NCI-H2196 (cell line): ENCODE data around the gene DCBLD1.

Source experiments
- DNase-seq: peaks from one replicate; lab custom pipeline; 2025; ENCODE audit not compliant: unreplicated experiment; lab: John Stamatoyannopoulos, UW

Gene DCBLD1

DNA sequence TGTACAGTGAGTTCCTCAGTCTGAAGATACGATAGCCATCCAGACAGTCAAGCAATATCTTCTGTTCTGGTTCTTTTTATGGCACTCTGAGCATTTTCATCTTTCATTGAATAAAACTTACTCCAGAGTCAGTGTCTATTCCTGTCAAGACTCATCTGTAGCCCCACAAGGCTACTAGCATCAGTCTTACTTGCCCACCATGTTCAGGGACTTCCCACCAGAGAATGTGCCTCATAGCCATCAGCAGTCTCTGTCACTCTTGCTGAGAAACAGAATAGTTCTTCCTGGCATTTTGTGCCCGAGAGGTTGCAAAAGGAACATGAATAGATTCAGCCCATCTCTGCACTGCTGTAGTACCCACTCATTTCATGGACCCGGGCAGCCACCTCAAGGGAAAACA, 12.7 kb upstream of the DCBLD1 start:
- DNase-seq = no peak

DNA sequence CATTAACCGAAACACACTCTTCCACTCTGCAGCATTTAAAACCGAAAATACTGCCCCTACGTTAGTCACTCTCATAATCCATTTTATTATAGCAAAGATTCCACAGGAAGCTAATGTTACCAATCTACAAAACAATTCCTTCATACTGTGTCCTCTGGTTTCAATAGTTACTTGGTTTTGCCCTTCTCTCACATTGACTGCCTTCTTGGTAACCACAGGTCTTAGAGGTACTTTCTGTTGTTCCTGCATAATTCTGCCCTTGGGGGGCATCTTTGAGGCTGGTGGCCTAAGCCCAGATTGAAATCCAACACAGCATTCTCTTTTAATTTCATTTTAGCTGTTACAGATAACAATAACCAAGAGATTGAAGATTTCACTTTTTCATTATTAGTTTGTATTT, 9.8 kb upstream of the DCBLD1 start:
- DNase-seq = no peak

DNA sequence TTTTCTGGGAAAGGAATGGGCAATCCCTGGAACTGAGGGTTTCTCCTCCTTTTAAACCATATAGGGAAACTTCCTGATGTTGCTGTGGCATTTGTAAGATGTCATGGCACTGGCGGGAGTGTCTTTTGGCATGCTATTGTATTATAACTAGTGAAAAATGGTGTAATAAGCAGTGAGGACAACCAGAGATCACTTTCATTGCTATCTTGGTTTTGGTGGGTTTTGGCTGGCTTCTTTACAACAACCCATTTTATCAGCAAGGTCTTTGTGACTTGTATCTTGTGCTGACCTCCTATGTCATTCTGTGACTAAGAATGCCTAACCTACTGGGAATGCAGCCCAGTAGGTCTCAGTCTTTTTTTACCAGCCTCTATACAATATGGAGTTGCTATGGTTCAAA, 9.1 kb upstream of the DCBLD1 start:
- no peak for DNase-seq

DNA sequence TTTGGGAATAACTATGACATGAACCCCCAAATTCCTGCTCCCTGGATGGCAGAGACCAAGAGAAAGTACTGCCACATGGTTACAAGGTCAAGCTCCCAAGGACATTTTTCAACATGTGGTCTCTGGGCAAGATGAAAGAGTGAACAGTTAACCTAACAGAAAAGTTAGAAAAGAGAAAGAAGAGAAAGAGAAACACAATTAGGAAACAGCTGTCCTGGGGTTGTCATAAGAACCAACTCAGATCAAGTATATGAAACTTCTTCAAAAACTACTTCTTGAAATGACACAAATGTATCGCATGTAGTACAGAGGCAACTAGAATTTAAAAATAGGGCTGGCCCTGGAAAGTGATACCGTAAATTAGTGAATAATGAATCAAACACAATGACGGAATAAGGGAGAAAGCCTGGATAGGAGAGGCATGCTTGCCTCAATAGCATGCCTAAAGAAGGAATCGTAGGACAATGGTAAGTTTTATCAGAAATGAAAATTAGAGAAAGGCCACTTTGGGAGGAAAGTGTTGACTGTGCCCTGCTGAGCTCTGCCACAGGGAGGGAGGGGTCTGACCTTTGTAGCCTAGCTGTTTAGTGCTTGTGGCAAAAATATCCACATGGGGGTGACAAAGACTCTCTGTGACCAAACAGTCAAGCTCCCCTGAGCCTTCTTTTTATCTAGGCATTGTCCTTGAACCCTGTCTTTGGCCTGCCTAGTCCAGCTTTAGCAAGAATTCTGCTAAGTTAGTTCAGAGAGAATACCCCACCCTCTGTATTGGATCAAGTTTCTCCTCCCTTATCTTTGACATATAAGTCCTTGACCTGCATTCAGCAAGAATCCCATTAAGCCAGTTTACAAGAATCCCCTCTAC, 4.3 kb upstream of the DCBLD1 start:
- no peak for DNase-seq

DNA sequence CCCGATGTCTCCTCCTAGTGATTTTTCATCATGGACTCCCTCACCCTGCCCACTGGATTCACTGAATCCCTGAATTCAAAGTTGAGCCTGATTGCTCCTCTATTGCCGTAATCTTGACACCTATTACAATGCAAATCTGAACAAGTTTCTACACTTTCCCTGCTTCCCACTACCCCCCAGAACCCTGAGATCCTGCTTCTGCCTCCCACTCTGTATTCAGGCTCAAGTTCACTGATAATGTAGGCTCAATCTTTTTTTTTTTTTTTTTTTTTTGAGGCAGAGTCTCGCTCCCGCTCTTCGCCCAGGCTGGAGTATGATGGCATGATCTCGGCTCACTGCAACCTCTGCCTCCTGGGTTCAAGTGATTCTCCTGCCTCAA, 3.6 kb upstream of the DCBLD1 start:
- DNase-seq = no peak

DNA sequence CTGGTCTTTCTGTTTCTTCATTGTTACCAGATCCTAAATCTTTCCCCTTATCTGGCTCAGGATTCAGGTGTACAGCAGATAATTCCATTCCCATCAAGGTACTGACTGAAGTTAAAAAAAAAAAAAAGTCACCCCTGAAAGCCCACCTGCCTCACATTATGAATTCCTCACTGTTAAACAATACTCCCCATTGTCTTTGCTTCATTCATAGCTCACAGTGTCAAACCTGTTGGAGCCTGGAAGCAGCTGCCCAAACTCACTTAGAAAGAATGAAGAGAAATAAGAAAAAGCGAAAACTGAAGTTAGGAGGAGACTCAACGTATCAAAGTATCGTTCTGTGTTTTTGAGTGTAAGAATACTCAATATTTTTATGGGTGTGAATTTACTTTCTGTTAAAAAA, 1.8 kb upstream of the DCBLD1 start:
- no peak for DNase-seq

DNA sequence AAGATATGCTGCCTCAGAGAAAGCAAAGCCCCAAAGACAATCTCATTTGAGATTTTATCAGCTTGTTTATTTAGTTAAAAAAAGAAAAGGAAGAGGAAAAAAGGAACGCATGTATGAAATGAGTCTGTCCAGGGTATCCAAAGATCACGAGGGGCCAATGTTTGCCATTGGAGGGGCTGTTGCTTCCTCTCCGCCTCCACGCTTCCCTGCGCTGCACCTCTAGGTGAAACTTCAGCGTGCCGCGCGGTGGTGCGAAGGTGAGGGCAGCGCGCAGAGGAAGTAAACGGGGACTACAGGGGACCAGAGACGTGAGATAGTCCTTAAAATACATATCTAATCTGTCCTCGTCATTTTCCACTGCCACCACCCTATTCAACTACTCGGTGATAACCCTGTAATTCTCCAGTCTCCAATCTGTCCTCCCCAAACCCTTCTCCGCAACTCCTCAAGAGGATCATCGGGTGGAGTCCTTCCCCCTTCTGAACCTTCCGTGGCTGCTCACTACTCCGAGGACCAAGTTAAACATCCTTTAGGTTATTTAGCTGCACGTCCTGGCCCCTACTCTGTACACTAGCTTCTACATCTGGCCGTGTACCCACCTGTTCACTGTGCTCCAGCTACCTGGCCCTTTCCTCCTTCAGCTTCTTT, 1.1 kb upstream of the DCBLD1 start:
- no peak for DNase-seq

DNA sequence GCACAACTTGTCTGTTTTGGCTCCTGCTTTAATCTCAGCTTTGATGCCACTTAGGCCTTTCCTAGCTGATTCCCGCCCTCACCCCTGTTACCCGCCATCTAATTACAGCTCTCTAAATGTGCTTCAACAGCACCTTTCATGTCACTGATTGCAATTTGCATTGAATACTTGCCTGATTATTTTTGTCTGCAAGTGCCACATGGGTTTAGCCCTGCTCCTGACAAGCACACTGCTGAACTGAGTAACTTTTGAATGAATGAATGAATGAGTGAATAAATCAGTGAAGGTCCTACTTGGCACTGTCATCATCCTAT, 591 bp upstream of the DCBLD1 start:
- no peak for DNase-seq

DNA sequence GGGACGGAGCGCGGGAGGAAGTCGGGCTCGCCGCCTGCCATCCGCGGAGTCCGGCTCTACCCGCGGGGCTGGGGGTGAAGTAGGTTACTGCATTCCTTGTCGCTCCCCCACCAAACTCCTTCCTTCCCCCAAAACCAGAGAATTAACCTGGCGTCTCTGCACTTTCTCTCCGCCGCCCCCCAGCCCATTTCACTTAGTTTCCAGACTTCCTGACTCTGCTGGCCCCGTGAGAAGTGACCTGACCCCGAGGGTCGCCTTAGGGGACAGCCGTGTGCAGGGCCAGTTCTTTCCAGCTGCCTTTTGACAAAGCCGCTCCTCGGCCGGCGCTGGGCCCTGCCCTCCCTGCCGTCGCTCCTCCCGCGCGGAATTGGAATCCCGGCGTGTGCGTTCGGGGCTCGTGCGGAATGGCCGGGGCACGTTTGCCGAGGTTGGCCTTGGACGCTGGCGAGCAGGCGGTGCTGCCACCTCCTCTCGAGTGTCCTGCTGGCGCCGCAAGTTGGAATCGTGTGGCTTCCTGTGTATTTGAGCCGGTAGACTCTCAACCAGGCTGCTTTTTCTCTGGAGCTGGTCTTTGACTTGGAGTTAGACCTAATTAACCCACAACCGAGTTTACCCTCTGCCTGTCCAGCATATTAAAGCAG, 650 bp downstream of the DCBLD1 start:
- DNase-seq = peak; percentile 29

DNA sequence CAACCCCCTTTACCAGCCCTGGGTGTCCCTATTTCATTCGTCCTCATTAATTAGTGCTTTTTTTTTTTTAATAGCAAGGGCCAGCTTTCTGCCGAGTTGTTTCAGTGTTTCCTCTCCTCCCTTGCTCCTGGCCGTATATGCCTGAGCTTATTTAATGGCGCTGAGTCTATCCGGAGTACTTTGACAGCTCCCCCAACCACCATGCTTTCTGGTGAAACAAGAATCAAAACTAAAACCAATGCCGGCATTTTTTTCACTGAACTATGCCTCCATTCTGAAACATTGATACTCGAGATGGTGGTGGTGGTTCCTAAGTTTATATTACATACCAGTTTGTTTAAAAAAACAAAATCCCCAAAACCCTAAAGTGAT, 1.2 kb downstream of the DCBLD1 start:
- no peak for DNase-seq

DNA sequence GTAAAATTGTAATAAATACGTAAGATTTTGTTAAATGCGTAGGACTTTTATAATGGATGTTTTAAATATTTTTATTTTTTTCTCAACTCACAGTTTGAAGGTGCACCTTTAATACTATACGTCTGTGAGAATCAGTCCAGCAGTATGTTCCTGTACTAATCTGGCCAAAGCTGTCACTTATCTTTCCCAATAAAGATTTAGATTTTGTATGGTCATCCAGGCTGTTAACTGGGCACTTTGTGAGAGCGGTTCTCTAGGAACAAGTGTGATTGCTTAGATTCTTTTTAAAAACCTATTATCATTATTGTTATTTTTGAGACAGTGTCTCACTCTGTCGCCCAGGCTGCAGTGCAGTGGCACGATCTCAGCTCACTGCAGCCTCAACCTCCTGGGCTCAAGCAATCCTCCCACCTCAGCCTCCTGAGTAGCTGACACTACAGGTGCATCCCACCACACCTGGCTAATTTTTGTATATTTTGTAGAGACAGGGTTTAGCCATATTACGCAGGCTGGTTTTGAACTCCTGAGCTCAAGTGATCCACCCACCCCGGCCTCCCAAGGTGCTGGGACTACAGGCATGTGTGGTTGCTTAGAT, 1.7 kb downstream of the DCBLD1 start:
- DNase-seq = no peak

DNA sequence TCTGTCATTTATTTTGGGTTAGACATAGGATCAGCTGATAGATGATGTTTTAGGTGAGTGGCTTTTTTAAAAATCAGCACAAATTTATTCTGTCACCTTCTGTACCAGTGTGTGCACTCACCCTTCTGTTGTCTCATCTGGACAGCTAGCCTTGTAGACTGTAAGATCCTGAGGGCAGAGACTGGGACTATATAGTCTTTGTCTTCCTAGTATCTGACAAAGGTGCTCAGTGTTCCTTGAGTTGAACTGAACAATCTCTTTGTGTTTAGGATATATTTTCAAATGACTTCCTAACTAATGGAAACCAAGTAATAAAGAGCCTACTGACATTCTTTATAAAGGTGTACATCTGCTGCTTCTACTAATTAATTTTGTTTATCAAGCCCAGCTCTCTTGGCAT, 3.0 kb downstream of the DCBLD1 start:
- DNase-seq = no peak

DNA sequence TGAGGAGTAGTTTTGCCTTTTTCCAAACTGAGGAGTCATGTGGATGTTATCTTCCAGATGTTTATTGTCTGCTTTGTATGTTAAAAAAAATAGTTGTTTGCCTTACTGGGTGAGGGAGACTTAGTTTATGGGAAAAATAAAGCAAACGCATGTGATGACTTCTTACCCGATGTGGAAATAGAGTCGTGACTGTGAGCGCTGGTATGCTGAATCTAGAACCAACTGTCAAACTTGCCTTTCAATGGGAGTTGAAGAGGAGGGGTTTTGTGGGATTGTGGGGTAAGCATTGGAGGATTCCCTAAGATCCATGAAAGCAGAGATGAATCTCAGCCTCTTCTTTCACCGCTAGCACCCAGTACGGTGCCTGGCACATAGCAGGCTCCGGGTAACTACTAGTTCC, 5.3 kb downstream of the DCBLD1 start:
- DNase-seq = no peak

DNA sequence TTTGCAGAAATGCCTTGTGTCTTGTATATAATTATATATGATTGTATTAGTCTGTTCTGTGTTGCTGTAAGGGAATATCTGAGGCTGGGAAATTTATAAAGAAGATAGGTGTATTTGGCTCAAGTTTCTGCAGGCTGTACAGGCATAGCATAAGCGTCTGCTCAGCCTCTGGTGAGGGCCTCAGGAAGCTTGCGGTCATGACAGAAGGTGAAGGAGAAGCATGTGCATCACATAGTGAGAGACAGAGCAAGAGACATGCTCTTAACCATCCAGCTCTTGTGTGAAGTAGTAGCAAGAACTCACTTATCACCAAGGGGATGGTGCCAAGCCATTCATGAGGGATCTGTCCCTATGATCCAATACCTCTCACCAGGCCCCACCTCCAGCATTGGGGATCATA, 6.5 kb downstream of the DCBLD1 start:
- no peak for DNase-seq

DNA sequence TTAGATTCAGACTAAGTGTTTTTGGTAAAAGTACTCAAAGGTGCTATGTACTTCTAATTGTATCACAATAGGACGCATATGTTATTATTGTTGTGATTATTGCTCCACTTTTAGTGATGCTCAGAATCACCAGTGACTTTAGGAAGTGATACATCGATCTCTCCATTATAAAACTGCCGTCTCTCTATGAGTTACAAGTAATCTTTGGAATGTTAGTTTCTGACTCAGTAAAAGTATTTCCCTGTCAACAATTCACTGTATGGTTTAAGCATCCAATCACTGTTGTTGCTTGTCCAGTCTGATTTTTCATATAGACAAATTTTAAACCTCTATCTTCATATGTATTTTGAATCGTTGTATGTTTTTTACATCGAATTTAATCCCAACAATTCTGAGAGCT, 9.4 kb downstream of the DCBLD1 start:
- DNase-seq = no peak

DNA sequence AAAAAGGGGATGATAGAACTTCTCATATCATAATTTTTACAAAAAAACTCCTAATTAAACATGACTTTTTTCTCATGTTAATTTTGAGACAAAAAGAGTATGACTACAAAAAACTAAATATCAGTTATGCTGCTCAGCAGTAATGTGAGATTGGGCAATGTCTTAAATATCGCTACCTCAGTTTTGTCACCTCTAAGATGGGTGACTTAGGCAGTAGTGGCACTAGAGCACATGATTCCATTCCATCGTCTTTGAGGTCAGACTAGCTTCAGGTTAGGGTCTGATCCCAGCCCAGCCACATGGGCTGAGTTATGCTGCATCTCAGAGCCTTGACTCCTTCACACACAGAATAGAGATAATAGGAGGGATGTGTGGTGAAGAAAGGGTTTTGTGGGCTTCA, 11.0 kb downstream of the DCBLD1 start:
- DNase-seq = no peak

DNA sequence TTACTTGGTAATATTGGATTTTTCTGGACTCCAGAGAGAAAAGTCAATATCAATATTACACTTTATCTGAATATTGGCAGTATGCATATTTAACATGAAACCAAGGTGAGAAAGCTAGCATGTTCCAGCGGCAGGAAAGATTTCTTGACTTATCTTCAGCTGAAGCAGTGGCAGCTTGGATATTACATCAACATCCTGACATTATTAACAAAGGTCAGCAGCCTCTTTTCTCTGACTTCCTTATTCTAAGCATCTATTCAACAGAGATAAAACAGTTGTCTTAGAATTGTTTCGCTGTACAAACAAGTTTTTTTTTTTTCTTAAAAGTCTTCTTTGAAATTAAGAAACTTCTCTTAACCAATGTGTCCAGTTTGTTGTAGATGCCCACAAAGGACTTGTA, 11.8 kb downstream of the DCBLD1 start:
- DNase-seq = no peak

DNA sequence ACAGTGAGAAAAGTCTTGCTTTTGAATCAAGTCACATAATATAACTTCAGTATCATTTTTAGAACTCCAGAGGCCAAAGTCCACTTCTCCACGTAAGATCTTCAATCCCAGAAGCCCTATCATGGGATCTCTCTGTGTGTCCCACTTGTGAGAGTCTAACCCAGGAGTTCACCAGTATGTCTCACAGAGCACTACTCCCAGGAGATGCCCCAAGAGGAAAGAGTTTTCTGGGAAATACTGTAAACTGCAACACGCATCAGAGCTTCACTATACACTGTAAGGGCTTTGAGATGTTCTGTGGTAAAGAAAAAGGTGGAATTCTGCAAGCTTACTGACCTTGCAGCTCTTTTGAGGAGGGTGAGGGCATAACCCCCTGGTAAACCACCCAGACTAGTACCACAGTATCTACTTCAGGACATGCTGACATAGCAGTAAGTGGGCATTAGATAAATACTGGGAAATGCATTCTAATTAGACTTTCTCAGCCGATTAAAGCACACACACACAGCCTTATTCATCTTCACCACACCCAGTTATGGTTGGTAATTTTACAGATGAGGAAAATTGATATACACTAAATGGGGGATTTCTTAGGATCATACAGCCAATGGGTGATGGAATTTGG, 12.3 kb downstream of the DCBLD1 start:
- no peak for DNase-seq

DNA sequence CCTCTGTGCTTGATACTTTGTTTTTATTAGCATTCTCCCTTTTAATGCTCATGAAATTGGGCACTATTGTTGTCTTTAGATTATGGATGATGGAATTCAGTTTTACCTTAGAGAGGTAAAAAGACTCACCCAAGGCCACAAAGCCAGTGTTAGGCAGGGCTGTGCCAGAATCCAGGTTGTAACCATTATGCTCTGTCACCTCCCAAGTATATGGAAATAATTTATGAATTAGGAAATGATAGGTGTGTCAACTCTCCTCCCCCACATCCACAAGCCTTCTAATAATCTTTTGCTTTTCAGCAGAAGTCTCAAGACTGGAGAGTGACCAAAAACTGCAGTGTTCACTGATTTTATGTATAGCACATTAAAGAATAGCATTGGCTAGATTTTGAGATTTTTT, 13.0 kb downstream of the DCBLD1 start:
- no peak for DNase-seq

DNA sequence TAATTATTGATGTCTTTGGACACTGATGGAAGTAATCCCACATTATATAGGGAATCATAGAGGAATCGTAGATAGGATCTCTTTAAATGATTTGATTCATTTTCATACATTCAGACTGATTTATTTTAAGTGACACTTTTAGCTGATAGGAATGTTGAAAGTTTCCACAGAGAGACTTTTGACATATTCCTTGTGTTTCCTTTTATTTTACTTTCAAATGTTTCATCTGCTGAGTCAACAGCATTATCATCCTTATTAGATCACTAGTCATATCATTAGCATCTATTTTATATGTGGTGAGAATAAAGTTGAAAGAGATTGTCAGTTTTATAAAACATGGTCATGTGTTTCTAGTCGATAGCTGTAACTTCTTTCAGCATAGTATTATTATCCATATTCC, 13.4 kb downstream of the DCBLD1 start:
- DNase-seq = no peak

DNA sequence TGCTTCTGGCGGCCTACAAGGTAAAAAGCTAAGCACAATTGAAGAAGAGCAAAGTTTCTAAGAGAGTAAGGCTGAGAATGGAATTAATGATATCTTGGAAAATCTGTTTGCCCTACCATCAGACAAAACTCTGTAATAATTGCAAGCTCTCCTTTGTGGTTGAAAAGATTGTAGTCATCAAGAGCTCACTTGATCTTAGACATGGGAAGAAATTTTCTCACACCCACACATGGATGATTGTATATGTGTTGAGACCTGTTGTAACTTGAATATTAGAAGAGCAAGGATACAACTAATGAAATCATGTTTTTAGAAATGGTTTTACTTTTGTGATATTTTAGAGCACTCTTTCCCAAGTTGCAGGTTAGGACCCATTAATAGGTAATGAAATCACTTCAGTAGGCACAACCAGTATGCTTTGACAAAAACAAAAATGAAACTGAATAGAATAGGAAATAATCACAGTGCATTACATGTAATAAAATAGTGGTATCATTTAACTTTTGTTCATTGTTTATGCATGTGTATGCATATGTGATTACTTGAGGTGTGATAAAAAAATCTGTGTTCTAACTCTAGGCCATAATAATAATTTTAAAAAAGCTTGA, 14.0 kb downstream of the DCBLD1 start:
- DNase-seq = no peak
